Ishikawa (cell line): ENCODE measurements around the gene PKP4.
A peak's percentile ranks its signal among the peaks of the same experiment; 100 is the strongest.

Experiments used
- CEBPB ChIP-seq: IDR thresholded peaks from 2 replicates; pipeline ENCODE4 v1.6.1; 2012
- CREB1 ChIP-seq: IDR thresholded peaks from 2 replicates; pipeline ENCODE4 v1.6.1; 2012; ENCODE audit warnings: low read depth
- EGR1 ChIP-seq: IDR thresholded peaks from 2 replicates; pipeline ENCODE4 v1.6.1; 2012
- EP300 ChIP-seq: IDR thresholded peaks from 2 replicates; pipeline ENCODE4 v1.6.1; 2012; ENCODE audit warnings: borderline replicate concordance
- FOXM1 ChIP-seq: IDR thresholded peaks from 2 replicates; pipeline ENCODE4 v1.6.1; 2012; ENCODE audit warnings: low read depth, borderline replicate concordance
- MAX ChIP-seq: IDR thresholded peaks from 2 replicates; pipeline ENCODE4 v1.6.1; 2012
- NFIC ChIP-seq: IDR thresholded peaks from 2 replicates; pipeline ENCODE4 v1.6.1; 2012
- RAD21 ChIP-seq: IDR thresholded peaks from 2 replicates; pipeline ENCODE4 v1.6.1; 2012; ENCODE audit warnings: low read depth
- REST ChIP-seq: IDR thresholded peaks from 2 replicates; pipeline ENCODE4 v1.6.1; 2012; ENCODE audit warnings: low read depth, mild to moderate bottlenecking
- TAF1 ChIP-seq: IDR thresholded peaks from 2 replicates; pipeline ENCODE4 v1.6.1; 2012; ENCODE audit warnings: low read depth, mild to moderate bottlenecking
- TCF12 ChIP-seq: IDR thresholded peaks from 2 replicates; pipeline ENCODE4 v1.6.1; 2012; ENCODE audit warnings: low read depth
- TEAD4 ChIP-seq: IDR thresholded peaks from 2 replicates; pipeline ENCODE4 v1.6.1; 2012
- USF1 ChIP-seq: IDR thresholded peaks from 2 replicates; pipeline ENCODE4 v1.6.1; 2012
- YY1 ChIP-seq: IDR thresholded peaks from 2 replicates; pipeline ENCODE4 v1.6.1; 2012; ENCODE audit warnings: low read depth
- ZBTB7A ChIP-seq: IDR thresholded peaks from 2 replicates; pipeline ENCODE4 v1.6.1; 2012; ENCODE audit warnings: low read depth

The PKP4 gene

GRCh38 chr2:158519481-158519880 is 62.7 kb downstream of the PKP4 start:
- no peak for TF ChIP-seq EP300
- TF ChIP-seq TAF1, result no peak
- TF ChIP-seq CEBPB, result no peak
- no peak for TF ChIP-seq MAX
- no peak for TF ChIP-seq ZBTB7A
- TF ChIP-seq REST, result no peak
- TF ChIP-seq EGR1, result no peak
- no peak for TF ChIP-seq NFIC
- no peak for TF ChIP-seq RAD21
- no peak for TF ChIP-seq CREB1

GRCh38 chr2:158529379-158530259 is 72.9 kb downstream of the PKP4 start:
- TF ChIP-seq TAF1 (no peak), CREB1 (no peak), ZBTB7A (no peak), REST (no peak), USF1 (no peak), EGR1 (no peak), YY1 (no peak), EP300 (no peak), NFIC (no peak), CEBPB (no peak), MAX (no peak), TCF12 (no peak)

- no peak for TF ChIP-seq TAF1
- TF ChIP-seq NFIC, result no peak
- no peak for TF ChIP-seq TEAD4
- no peak for TF ChIP-seq YY1
- no peak for TF ChIP-seq EP300
- no peak for TF ChIP-seq CEBPB
- TF ChIP-seq ZBTB7A, result no peak
Measured at GRCh38 chr2:158530829-158531228, 74.1 kb downstream of the PKP4 start.

- TF ChIP-seq FOXM1, result no peak
- TF ChIP-seq CEBPB, result no peak
- TF ChIP-seq EGR1, result no peak
Measured at GRCh38 chr2:158533009-158533408, 76.3 kb downstream of the PKP4 start.

GRCh38 chr2:158539176-158540005 is 82.6 kb downstream of the PKP4 start:
- no peak for TF ChIP-seq CREB1
- no peak for TF ChIP-seq TCF12
- TF ChIP-seq NFIC, result peak; percentile 61; the same call in 1 of the 2 replicates

GRCh38 chr2:158542577-158542976 is 85.8 kb downstream of the PKP4 start:
- no peak for TF ChIP-seq CEBPB
- TF ChIP-seq USF1, result no peak
- no peak for TF ChIP-seq CREB1
- no peak for TF ChIP-seq TCF12
- TF ChIP-seq REST, result no peak
- no peak for TF ChIP-seq YY1
- TF ChIP-seq FOXM1, result no peak
- no peak for TF ChIP-seq TEAD4
- no peak for TF ChIP-seq EP300
- no peak for TF ChIP-seq NFIC
- no peak for TF ChIP-seq EGR1
- TF ChIP-seq ZBTB7A, result no peak
- TF ChIP-seq TAF1, result no peak
- TF ChIP-seq RAD21, result no peak
- no peak for TF ChIP-seq MAX
